ENCODE measurements around the gene SSR1. TPM values are rescaled to one million over a fixed set of nuclear protein-coding genes. Genes with fewer than 3 reads are reported as not detected.

The SSR1 gene
- total and polyA plus RNA-seq, 2 donors from 2014 or later, result 40.4 to 163 TPM

DNA sequence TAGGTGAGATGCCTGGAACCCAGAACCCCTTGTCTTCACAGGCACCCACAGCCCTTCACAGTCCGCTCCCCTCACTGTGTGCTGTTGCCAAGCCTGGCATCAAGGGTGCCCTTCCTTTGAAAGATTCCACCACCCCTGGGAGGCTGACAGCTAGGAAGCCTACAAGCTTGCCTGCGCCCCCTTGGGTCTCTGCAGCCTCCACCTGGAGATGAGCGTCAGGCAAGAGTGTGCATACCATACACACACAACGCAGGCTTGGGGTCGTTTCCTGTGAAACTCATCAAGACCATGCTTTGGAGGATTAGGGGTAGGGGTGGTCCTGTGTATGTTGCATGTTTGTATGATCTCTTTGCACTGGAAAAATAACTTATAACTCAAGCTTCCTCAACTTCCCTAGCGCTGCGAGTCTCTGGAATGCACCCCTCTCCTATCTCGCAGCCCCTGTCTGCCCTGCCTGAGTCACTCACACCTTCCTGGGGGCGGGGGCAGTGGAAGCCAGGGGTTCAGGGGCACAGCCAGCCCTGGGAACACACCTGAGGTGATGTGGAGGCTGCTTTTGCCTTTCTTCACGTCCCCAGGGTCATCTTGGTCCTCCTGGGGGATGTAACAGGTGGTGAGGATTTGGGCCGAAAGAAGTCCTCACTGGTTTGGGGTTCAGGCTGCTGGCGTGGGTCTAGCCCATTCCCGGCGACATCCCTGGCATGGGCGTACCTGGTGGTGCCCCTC, 67.2 kb downstream of the SSR1 start:
- intact Hi-C loops (cut with DNase I), result no loop called here
- FAIRE-seq, result no peak
- H3K27ac ChIP-seq (ENCODE audit: low read depth in 2 of 2, low read length in 2 of 2), result no peak overlapping the region
- H3K4me3 ChIP-seq (ENCODE audit: low read length in 3 of 3), result no peak overlapping the region
- H3K9me3 ChIP-seq (ENCODE audit: control insufficient read depth in 2 of 3, insufficient read depth in 1 of 3, low read length in 3 of 3), result no peaks in the 10 kb centered on the region
- H3K27me3 ChIP-seq (ENCODE audit: control insufficient read depth, insufficient read depth, low read length), result no peaks in the 10 kb centered on the region
- no peak overlapping the region for H3K9ac ChIP-seq (ENCODE audit: low read length in 3 of 3)
- peaks cover 4 to 22% (median 14%) of the 10 kb centered on the region in 3 donors for H3K36me3 ChIP-seq (ENCODE audit: control insufficient read depth in 2 of 3, insufficient read depth in 3 of 3, low read length in 3 of 3)
- peaks cover 9 to 15% (median 14%) of the 10 kb centered on the region in 3 donors for H3K4me1 ChIP-seq (ENCODE audit: control insufficient read depth in 2 of 3, insufficient read depth in 2 of 3, low read depth in 1 of 3, low read length in 3 of 3)
- no peak for DNase-seq
- TF ChIP-seq, protein P1, sequence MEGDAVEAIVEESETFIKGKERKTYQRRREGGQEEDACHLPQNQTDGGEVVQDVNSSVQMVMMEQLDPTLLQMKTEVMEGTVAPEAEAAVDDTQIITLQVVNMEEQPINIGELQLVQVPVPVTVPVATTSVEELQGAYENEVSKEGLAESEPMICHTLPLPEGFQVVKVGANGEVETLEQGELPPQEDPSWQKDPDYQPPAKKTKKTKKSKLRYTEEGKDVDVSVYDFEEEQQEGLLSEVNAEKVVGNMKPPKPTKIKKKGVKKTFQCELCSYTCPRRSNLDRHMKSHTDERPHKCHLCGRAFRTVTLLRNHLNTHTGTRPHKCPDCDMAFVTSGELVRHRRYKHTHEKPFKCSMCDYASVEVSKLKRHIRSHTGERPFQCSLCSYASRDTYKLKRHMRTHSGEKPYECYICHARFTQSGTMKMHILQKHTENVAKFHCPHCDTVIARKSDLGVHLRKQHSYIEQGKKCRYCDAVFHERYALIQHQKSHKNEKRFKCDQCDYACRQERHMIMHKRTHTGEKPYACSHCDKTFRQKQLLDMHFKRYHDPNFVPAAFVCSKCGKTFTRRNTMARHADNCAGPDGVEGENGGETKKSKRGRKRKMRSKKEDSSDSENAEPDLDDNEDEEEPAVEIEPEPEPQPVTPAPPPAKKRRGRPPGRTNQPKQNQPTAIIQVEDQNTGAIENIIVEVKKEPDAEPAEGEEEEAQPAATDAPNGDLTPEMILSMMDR (IDR thresholded peaks at IDR 0.05; ENCODE audit: borderline replicate concordance, extremely low read depth, insufficient read depth), result no peak

DNA sequence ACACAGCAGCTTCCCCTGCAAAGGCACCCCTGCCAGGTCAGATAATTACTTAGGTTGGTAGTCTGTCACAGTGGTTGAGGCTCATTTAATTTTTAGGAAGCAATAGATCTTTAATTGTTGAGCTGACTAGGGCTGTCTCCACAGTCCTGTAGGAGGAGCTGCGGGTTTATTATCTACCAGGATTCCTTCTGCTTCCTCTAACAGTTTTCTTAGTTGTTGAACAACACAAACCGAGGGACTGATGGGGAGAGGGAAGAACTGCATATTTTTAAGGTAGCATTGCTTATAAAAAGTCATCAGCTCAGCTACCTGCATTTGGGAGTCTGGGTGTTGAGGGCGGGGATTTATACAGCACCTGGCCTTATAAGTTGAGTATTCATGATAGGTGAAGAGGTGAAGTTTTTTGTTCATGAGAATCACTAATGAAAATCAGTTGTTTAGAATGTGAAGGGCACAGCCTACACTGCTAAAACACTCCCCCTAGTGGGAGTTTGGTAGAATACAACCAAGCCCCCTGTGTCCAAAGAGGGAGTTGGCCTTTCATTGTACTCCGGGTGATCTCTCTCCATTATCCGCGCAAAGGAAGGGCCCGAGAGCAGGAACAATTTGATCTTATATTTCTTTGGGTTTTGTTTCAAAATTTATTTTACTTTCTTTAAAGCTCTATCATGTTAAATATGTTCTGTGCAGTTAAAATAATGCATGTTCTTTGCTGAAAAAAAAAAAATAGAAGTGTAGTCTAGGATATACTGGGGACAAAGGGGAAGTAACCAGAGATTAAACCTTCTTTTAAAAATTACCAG, 69.6 kb downstream of the SSR1 start:
- Histone ChIP-seq H3K9ac (ENCODE audit: low read length in 3 of 3) (peak overlapping the region in 2 of 3 donors; percentile 18 to 37), H3K4me3 (ENCODE audit: low read length in 3 of 3) (peak overlapping the region in 2 of 3 donors; percentile 1 to 3), H3K9me3 (ENCODE audit: control insufficient read depth in 2 of 3, insufficient read depth in 1 of 3, low read length in 3 of 3) (no peaks in the 10 kb centered on the region), H3K36me3 (ENCODE audit: control insufficient read depth in 2 of 3, insufficient read depth in 3 of 3, low read length in 3 of 3) (peaks cover 2 to 10% (median 5%) of the 10 kb centered on the region in 3 donors), H3K27me3 (ENCODE audit: control insufficient read depth, insufficient read depth, low read length) (no peaks in the 10 kb centered on the region), H3K27ac (ENCODE audit: low read depth in 2 of 2, low read length in 2 of 2) (peak overlapping the region; percentile 86 to 90), H3K4me1 (ENCODE audit: control insufficient read depth in 2 of 3, insufficient read depth in 2 of 3, low read depth in 1 of 3, low read length in 3 of 3) (peaks cover 9 to 29% (median 21%) of the 10 kb centered on the region in 3 donors)
- TF ChIP-seq, protein P1 (IDR thresholded peaks at IDR 0.05; ENCODE audit: borderline replicate concordance, extremely low read depth, insufficient read depth), result peak; percentile 74
- FAIRE-seq (no peak), DNase-seq (peak in 4 of 5 donors; percentile 60 to 87 (median 75))
- intact Hi-C loops (cut with DNase I), result no loop called here

DNA sequence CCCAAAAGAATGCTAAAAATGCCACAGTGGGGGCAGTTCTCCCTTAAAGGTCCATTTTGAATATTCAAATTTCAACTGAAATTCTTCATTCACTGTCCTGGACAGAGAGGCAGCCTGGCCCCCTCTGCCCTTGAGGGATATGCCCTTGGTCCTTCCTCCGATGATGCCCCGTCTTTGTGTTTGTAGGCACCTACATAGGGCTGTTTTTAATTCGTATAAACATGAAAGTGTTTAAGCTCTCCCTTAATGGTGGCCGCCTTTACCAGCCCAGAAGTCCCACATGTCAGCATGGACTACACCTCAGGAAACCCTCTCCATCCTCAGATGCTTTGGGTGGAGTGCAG, 70.2 kb downstream of the SSR1 start:
- DNase-seq (peak in 1 of 5 donors; percentile 32), FAIRE-seq (no peak)
- intact Hi-C loops (cut with DNase I), result no loop called here
- Histone ChIP-seq H3K27ac (ENCODE audit: low read depth in 2 of 2, low read length in 2 of 2) (peak overlapping the region; percentile 86 to 90), H3K9me3 (ENCODE audit: control insufficient read depth in 2 of 3, insufficient read depth in 1 of 3, low read length in 3 of 3) (no peaks in the 10 kb centered on the region), H3K36me3 (ENCODE audit: control insufficient read depth in 2 of 3, insufficient read depth in 3 of 3, low read length in 3 of 3) (peaks cover 2 to 9% (median 5%) of the 10 kb centered on the region in 3 donors), H3K9ac (ENCODE audit: low read length in 3 of 3) (peak overlapping the region in 2 of 3 donors; percentile 18 to 37), H3K27me3 (ENCODE audit: control insufficient read depth, insufficient read depth, low read length) (no peaks in the 10 kb centered on the region), H3K4me3 (ENCODE audit: low read length in 3 of 3) (peak overlapping the region in 1 of 3 donors; percentile 1), H3K4me1 (ENCODE audit: control insufficient read depth in 2 of 3, insufficient read depth in 2 of 3, low read depth in 1 of 3, low read length in 3 of 3) (peaks cover 9 to 29% (median 21%) of the 10 kb centered on the region in 3 donors)
- TF ChIP-seq, protein P1 (IDR thresholded peaks at IDR 0.05; ENCODE audit: borderline replicate concordance, extremely low read depth, insufficient read depth), result no peak

All from kidney (tissue), 14 donors.